Dedifferentiated amniotic fluid mesenchymal stem cell (primary cell): ENCODE measurements around the gene METTL1.
A peak's percentile ranks its signal among the peaks of the same experiment; 100 is the strongest.
"Not testable (repeated sequence)": the region's sequence is repeated elsewhere in the genome, so short reads cannot be mapped to it uniquely, and the experiment has no call there.

Experiments used
- DNase-seq: peaks from one replicate; pipeline ENCODE4 v3.0.0-alpha.2; 2016; ENCODE audit errors: extremely low spot score

The METTL1 gene

DNA sequence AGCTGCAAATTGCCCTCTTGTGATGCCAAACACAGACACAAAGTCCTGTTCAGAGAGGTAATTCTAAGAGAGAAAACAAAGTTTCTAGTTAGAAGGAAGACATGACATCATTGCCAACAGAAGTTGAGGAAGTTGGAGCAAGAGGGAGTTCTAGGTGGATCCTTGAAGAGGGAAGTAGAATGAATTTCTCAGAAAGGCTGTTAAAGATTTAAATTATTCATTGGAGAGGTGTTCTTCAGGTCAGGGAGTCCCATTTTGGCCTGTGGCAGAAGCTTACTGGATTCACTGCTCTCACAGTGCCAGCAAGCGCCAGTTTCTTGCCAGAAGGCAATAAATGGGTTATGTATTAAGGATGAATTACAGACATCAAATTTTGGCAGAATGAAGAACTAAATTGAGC is 26.0 kb upstream of the METTL1 start:
- DNase-seq = no peak

DNA sequence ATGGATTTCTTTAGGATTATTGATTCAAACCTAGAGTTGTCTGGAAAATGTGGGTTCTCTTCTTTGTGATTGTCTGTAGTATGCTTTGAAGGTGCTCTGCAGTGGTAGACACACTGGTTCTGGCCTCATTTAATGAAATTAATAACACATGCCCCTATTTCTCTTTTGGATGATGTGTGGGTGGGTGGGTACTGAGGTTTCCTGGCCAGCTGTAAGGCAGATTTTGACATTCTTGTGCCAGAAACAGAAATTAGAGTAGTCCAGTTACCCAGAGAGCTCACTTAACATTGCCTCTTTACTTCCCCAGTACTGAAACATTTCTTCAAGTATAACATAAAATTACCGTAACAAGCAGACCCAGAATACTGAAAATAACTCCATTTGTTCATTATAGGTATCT is 25.1 kb upstream of the METTL1 start:
- no peak for DNase-seq

DNA sequence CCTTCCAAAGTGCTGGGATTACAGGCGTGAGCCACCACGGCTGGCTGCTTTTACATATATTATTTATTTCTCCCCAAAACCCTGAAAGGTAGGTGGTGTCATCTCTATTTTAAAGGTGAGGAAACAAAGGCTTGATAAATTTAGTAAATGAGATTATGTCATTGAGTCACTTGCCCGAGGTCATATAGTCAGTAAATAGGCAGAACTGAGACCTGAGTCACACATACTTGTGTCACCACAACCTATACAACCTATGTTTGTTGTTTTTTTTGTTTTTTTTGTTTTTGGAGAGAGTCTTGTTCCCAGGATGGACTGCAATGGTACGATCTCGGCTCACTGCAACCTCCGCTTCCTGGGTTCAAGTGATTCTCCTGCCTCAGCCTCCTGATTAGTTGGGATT is 23.4 kb upstream of the METTL1 start:
- no peak for DNase-seq

DNA sequence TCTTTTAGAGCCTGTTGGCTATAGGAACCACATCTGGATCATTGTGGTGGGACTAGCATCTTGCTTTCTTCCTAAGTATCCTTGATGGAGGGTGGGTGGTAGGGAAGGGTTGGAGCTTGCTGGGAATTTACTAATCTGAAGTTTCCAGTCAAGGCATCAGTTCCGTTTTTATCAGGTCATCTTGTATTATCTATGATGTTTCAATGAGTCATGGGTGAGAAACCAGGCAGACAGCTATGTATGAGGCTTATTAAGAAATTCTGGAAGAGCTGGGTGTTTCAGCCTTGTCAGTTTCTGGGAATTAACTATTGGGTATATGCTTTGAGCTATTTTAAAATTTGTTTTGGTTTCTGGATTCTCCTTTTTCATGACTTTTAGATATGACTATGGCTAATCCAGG is 22.0 kb upstream of the METTL1 start:
- DNase-seq = peak; percentile 48

DNA sequence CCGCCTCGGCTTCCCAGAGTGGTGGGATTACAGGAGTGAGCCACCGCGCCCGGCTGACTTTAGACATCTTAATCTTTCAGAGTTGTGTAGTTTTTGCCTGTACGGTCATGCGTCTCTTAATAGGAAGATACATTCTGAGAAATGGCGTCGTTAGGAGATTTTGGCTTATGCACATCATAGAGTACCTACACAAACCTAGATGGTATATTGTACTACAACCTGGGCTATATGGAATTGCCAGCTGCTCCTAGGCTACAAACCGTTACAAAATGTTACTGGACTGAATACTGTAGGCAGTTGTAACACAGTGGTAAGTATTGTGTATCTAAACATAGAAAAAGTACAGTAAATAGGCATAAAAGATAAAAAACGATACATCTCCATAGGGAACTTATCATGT is 12.0 kb upstream of the METTL1 start:
- DNase-seq = no peak

DNA sequence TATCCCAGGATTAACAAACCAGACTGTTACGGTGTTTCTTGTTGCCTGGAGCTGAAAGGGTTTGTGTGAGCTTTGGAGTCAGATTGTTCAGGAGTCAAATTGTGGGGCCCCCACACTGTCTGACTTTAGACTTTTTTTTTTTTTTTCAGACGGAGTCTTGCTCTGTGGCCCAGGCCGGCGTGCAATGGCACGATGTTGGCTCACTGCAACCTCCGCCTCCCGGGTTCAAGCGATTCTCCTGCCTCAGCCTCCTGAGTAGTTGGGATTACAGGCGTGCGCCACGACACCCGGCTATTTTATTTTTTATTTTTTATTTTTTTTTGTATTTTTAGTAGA is 11.5 kb upstream of the METTL1 start:
- no peak for DNase-seq

DNA sequence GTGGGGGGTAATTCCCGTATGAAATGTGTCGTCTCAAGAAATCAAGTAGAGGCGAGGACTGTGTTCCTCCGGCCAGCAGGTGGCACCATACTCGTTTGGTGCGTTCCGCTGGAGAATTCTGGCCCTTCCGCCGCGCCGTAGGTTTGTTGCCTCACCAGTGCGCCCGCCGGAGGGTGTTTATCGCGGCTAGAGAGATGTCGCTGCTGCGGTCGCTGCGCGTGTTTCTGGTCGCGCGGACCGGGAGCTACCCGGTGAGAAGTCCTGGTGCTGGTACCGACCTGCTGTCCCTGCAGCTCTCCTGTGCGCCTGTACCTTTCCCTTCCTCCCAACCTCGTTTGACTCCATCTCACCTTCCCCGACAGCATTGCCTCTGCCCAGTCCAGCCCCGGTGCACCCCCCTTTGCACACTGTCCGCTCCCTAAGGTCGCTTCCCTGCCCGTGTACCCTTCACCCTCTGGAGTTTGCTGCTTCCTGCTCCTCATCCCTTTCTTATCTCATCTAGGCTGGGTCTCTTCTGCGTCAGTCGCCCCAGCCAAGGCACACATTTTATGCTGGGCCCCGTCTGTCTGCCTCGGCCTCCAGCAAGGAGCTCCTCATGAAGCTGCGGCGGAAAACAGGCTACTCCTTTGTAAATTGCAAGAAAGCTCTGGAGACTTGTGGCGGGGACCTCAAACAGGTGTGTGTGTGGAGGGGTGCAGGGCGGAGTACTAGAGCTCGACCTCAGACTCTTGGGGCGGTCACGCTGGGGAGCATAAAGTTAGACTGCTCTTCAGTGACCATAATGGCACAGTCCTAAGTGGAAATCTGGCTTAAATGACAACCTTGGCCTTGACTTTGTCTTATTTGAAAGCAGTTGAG is 10.9 kb upstream of the METTL1 start, which contains the start of gene TSFM:
TSFM (plus strand) TSS at position 180 of the 858 bp plus-strand sequence; CDS start at position 195, 15 bp downstream.
- DNase-seq = peak; percentile 96

DNA sequence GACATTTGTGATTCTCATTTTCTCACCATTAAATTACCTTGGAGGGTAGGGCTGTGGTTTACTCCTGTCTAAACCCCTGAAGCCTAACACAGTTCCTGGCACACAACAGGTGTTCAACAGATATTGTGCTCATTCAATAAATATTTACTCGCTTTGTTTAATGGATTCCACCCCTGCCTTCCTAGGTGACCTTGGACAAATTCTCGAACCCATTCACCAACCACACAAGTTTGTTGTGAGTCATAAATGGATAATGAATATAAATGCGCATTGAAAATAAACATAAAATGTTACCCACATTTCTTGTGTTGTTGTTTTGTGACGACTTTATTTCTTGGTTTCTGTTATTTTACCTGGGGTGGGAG is 10.3 kb upstream of the METTL1 start:
- no peak for DNase-seq

DNA sequence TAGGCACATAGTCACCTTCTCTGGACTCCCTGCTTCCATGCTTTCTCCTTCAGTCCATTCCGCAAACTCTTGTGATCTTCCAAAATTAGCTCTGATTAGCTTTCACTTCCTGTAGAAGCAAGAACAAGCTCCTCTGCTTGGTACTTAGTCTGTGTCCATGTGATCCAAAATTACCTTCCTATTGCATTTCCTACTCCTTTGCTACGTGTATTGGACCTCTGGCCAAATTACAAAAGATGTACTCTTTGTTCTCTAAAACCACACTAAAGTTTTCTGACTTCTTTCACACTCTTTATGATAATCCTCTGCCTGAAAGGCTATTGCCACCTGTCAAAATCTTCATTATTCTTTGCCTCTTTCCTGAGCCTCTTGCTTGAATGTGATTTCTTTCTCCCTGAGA is 9.9 kb upstream of the METTL1 start:
- no peak for DNase-seq

DNA sequence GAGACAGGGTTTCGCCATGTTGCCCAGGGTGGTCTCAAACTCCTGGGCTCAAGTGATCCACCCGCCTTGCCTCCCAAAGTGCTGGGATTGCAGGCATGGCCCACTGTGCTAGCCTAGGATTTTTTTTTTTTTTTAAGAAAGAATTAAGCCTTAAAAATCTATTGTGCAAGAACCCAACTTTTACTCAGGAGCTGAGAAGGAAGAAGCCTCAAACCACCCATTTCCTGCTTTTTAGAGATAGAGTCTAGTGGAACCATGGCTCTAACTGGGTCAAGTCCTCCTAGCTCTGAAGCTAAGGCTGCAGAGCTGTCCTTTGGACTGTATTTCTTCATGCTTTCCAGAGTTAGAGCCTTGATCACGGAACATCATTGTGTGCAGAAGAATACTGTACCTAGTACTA is 9.3 kb upstream of the METTL1 start:
- no peak for DNase-seq

DNA sequence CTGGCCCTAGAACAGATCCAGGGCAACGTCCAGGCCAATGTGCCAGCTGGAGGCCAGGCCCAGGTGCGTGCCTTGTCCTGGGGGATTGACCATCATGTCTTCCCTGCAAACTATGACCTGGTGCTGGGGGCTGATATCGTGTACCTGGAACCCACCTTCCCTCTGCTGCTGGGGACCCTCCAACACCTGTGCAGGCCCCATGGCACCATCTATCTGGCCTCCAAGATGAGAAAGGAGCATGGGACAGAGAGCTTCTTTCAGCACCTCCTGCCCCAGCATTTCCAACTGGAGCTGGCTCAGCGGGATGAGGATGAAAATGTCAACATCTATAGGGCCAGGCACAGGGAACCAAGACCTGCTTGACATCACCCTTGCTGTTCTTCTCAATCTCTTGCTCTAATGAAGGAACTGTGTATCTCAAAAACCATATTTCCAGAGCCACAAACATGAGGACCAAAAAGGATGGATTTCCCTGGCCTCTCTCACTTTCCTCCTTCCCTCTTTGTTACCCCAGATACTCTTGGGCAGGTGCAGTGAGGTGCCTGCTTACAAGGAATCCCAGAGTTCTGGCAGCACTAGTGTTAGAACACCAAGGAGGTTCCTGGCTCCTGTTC is 8.5 kb upstream of the METTL1 start:
- no peak for DNase-seq

DNA sequence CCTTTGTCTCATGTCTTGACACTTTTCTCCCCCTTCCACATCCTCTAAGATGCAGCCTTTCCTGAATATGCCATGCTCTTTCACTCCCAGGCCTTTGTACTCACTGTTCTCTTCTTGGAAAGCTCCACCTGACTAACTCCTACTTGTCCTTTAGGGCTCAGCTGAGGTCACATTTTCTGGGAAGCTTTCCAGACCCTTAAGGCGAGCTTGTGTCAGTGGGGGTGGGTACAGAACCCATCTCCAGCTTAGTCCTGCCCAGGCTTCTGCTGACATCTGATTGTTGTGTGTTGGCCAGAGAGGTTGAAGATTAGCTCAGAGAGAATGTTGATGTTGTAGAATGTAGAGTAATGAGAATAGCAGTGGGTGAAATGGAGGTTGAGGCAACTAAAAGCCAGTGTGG is 7.8 kb upstream of the METTL1 start:
- no peak for DNase-seq

DNA sequence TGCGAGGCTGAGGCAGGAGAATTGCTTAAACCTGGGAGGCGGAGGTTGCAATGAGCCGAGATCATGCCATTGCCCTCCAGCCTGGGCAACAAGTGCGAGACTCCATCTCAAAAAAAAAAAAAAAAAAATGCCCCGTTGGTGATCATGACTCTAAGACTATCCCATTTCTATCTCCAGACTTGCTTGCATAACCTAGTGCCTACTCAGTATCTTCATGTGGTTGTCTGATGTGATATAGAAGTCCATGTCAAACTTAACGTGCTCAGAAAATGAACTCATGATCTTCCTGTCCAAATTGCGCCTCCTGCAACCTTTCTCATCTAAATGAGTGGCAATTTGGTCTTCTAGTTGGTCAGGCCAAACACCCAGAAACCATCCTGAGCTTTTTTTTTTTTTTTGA is 6.0 kb upstream of the METTL1 start:
- DNase-seq = no peak

DNA sequence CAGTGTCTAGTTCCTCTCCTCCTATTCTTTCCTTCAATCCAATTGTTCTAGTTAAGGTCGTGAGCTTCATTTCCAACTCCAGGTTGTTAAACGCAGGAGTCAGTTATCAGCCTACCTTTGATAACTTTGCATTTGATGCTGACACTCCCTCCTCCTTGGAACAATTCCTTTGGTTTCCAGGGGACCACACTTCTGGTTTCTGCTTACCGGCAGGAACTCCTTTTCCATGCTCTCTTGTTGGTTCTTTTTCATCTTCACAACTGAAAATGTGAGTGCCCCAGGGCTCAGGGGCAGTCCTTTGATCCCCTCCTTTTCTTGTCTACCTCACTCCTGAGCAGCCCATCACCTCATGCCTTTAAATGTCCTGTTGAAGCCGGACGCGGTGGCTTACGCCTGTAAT is 5.5 kb upstream of the METTL1 start:
- no peak for DNase-seq

DNA sequence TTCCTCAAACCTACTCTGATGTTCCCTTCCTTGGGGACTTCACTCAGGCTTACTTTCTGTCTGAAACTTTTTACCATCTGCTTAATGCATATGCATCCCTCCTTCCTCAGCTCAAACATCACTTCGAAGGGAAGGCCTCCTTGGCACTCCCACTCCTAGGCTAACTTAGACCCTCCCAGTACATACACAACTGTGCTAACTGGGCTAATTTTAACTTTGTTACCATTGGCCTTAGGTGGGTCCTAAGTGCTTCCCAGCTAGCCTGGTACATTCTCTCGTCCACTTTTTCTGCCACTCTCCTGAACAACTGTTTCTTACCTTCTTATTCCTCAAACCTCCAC is 4.3 kb upstream of the METTL1 start:
- DNase-seq = no peak

DNA sequence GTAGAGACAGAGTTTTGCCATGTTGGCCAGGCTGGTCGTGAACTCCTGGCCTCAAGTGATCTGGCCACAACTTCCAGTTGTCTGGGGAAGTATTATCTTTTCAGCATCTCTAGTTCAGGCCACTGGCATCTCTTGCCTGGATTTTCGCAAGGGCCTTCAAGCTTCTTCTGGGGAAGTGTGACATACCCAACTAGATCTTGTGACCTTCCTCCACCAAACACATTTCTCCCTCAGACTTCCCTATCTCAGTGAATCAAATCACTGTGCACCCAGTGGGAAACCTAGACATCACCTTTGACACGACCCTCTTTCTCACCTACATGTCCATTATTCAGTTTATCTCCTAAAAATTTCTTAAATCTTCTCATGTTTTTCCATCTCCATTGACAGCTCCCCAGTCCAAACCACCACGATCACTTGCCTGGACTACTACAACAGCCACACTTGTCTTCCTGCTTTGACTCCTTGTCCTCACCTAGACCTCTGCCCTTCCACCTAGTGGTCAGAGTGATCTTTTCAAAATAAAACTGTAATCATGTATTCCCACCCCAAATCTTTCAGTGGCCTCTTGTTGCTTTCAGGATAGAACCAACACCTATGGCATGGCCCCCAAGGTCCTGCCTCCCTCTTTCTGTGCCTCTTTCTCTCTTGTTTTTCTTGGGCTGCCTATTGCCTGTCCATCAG is 3.8 kb upstream of the METTL1 start:
- DNase-seq = no peak

DNA sequence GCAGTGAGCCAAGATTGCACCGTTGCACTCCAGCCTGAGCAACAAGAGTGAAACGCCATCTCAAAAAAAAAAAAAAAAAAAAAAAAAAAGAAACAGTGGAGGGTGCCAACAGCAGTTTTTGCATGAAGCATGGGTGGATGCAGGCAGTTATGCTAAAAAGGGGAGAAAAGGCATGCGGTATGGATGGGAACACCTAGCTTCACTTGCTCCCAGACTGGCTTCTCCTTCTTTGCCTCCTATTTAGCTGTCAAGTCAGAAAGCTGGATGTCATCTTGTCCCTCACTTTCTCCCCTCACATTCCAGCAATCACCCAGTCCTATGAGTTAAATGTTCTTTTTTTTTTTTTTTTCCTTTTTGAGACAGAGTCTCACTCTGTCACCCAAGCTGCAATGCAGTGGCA is 3.1 kb upstream of the METTL1 start:
- no peak for DNase-seq

DNA sequence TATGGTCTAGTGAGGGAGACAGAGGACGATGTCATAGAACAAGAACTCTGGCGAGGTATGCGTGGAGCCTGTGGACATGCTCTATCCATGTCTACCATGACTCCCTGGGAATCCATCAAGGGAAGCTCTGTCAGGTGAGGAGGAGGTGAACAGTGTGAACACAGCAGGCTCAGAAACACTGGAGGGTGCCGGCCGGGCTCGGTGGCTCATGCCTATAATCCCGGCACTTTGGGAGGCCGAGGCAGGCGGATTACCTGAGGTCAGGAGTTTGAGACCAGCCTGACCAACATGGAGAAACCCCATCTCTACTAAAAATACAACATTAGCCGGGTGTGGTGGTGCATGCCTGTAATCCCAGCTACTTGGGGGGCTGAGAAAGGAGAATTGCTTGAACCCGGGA is 2.7 kb upstream of the METTL1 start:
- DNase-seq = not testable (repeated sequence)

DNA sequence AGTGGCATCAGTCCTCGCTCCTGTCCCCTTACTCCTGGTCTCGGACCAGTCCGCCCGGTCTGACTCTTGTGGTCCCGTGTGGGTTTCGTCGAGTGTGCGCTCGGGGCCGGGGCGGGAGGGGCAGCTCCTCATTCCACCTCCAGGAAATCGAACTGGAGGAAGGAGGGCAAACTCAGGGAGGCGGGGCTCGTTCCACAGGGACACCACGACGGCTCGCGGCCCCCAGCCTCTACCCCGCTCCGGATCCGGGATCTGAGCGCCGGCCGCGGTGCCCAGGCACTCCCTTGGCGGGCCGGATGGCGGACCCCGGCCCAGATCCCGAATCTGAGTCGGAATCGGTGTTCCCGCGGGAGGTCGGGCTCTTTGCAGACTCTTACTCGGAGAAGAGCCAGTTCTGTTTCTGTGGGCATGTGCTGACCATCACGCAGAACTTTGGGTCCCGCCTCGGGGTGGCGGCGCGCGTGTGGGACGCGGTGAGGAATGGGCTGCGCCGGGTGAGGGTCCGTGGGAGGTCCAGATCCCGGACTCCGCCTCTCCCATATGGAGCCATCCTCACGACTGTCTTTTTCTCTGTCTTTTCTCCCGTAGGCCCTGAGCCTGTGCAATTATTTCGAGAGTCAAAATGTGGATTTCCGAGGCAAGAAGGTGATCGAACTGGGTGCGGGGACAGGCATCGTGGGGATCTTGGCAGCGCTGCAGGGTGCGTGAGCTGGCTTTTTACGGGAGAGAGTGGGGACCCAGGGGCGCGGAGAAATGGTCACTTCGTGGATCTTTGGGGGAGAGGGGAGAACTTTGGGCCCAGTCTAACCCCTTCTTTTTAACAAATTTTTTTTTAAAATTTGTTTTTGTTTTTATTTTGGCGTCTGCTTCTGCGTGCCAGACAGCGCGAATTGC is 771 bp upstream of the METTL1 start, which contains the start of gene EEF1AKMT3:
EEF1AKMT3 (plus strand) TSS at position 186 of the 894 bp plus-strand sequence; CDS start at position 297, 111 bp downstream.
- peak; percentile 46 for DNase-seq

DNA sequence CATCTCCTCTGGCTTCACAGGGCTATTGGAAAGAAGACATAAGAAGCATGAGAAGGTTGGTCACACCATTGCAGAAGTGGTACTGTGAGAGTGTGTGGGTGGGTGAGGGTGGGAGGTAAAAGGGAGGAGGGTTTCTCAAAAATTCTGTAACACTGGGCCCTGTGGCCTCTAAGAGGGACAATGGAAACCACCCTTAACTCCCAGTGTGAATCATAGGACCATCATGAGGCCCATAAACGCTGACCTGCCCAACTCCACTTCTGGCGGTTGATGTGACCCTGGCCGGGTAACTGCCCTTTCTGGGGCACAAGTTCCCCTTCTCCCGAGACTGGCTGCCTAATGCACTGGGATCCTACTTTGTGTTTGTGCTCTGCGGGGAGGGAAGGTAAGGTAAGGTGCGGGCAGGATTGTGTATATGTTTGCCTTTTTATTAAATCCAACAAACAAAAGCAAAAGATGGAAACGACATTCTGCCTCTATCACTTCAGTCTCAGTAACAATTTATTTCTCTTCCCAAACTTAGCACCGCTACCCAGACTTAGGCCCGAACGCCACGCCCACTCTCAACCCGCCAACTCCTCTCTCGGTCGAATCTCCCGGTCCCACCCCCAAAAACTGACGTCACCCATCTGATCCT is 551 bp downstream of the METTL1 start:
- peak; percentile 89 for DNase-seq

DNA sequence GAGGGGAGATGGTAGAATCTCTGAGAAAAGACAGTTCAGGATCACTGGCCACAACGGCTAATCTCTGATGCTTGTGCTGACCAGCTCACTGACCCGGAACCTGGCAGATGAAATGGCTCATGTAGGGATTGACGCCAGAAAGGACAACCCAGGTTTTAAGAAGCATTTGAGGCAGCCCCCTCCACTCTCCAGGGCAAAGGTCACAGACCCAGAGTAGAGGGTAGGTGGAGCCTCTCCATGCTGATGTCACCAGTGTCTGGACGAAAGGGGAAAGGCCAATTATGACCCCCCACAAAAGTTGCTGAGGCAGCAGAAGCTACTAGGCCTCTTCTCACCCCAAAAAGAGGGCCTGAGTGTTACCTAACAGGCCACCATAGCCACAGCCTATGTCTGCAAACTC is 1.2 kb downstream of the METTL1 start:
- DNase-seq = no peak

DNA sequence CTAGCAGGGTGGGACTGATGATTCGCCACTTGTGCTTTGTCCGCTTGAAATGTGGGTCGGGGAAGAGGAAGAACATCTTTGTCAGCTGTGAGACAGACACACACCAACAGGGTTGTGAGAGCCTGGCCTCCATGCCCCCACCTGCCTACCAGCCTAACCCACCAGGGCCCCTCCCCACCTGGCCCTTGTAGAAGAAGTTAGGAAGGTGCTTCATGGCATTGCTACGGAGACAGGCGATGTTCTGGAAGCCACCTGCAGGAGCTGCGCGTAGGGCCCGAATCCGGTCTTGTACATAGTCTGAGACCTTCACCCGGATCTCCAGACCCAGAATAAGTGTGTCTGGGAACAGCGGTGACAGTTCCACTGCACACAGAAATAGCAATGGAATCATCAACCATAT is 2.3 kb downstream of the METTL1 start:
- DNase-seq = no peak
